Heart left ventricle (tissue), 13 donors: ENCODE results near the gene CNPY1.

Experiments used
- POLR2A ChIP-seq, 2 donors: fragments of 450-650 bp; IDR thresholded peaks; one replicate each; pipeline ENCODE4 v1.6.1; 2017; ENCODE audit warnings: antibody characterized with exemption in 2 of 2, mild to moderate bottlenecking in 2 of 2, moderate library complexity in 2 of 2
- TF ChIP-seq, protein P1 (sequence below), 12 donors: fragments of 200-600 bp; sonication (generic) in 4 of 12; IDR thresholded peaks; one replicate each; pipeline versions ENCODE4 v1.5.0 to v1.8.0; 2018 to 2022; ENCODE audit warnings: antibody characterized with exemption in 12 of 12, mild to moderate bottlenecking in 5 of 12
- donor health status: ischemic (EF 13 %, LVEDD 7.1; RV severe dilation, severe dysfunction).
- donor health status: DM: no; HTN: yes; CAD: no.
- donor health status: DM: no; HTN: no; CAD: no.
- donor health status: ischemic (EF 25% LVEDD 6.9; RV normal size, moderate dysfunction).
- donor health status: ischemic (EF 25% LVEDD 5.7; RV mildly dilated, moderate dysfunction).
- donor health status: ischemic (EF 35%, LVEDD 5.7; RV mildly dilated, moderate dysfunction).
- donor health status: nonischemic (EF 11% LVEDD 7.7; RV severe dilation, severe dysfunction).
- donor health status: DM: yes; HTN: yes; CAD: no.
- donor health status: PGD.
- donor health status: ischemic (EF 29% LVEDD 5.4; RV normal size, mild dysfunction).
- donor health status: nonischemic (EF 23%, LVEDD 6.1; RV moderate dilation, normal function).

DNA sequence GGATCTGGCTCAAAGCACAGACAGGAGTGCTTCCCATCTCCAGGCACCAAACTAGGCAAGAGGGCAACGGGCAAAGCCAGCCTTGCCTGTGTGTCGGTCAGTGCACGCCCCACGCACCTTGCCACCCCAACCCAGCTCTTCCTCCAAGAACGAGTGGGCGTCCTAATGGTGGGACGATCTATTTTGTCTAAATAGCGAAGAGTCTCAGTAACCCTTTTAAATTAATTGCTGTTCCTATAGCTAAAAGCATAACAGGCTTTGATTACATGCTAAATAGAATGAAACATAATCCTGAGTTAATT, 76.2 kb downstream of the CNPY1 start:
- TF ChIP-seq POLR2A (IDR thresholded peaks at IDR 0.05): no peak
- TF ChIP-seq, protein P1, sequence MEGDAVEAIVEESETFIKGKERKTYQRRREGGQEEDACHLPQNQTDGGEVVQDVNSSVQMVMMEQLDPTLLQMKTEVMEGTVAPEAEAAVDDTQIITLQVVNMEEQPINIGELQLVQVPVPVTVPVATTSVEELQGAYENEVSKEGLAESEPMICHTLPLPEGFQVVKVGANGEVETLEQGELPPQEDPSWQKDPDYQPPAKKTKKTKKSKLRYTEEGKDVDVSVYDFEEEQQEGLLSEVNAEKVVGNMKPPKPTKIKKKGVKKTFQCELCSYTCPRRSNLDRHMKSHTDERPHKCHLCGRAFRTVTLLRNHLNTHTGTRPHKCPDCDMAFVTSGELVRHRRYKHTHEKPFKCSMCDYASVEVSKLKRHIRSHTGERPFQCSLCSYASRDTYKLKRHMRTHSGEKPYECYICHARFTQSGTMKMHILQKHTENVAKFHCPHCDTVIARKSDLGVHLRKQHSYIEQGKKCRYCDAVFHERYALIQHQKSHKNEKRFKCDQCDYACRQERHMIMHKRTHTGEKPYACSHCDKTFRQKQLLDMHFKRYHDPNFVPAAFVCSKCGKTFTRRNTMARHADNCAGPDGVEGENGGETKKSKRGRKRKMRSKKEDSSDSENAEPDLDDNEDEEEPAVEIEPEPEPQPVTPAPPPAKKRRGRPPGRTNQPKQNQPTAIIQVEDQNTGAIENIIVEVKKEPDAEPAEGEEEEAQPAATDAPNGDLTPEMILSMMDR (IDR thresholded peaks at IDR 0.05): no peak
